ENCODE results near the gene PRDX1. TPM values are rescaled to one million over a fixed set of nuclear protein-coding genes. Genes with fewer than 3 reads are reported as not detected.

PRDX1 gene
- total and polyA plus RNA-seq, 2 of the 13 experiments (the other 11 are each of a cell fraction or from before 2014, with no cell fraction given): 761 to 1,898 TPM

DNA sequence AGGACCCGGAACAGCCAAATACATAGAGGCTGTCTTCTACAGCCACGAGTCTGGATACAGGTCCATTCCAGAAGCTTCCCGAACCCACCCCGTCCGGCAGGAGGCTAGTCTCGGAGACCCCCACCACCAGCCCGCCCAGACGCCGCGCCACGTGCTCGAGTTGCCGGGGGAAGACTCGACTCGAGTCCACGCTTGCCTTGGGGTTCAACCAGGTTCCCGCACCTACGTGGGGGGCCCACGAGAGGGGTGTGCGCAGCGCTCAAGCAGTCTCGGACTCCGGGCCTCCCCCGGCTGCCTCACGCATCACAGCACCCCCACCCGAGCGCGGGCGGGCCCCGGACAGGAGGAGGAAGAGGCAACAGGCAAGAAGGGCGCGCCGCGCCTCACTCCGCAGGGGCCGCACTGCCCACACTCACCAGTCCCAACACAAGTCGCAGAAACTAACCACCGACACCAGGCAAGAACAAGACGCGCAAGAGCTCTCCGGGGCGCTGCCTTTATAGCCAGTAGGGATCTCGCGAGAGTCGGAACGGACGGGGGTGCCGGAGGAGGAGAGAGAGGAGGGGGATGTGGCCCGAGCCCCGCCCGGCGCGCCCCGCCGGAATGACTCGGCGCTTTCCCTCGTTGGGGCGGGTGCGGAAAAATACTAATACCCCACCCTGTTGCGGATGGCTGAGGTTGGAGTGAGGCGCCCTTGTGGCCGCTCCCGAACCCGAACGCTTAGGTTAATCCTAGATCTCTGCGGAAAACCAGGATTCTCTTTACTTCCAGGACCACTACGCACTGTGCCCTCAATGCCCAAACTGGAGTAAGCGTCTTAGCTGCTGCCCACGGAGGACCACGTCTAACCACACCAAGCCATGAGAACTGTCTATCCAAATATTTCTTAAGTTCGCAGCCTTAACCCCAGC lies at the start of gene PRDX1 (continued):
- TF ChIP-seq, protein P1, sequence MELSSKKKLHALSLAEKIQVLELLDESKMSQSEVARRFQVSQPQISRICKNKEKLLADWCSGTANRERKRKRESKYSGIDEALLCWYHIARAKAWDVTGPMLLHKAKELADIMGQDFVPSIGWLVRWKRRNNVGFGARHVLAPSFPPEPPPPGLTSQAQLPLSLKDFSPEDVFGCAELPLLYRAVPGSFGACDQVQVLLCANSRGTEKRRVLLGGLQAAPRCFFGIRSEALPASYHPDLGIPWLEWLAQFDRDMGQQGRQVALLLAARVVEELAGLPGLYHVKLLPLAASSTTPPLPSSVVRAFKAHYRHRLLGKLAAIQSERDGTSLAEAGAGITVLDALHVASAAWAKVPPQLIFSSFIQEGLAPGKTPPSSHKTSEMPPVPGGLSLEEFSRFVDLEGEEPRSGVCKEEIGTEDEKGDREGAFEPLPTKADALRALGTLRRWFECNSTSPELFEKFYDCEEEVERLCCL (CRISPR knock-in tag; IDR thresholded peaks at IDR 0.05; ENCODE audit: borderline replicate concordance): 0 out of 2 replicates have a peak, but pooled peaks have one; percentile 26
- TF ChIP-seq ZNF275 (CRISPR knock-in tag; IDR thresholded peaks at IDR 0.05; ENCODE audit: borderline replicate concordance) (peak; percentile 96), NRL (CRISPR knock-in tag; IDR thresholded peaks at IDR 0.05; ENCODE audit: borderline replicate concordance) (peak; percentile 96), NFE2L1 (CRISPR knock-in tag; IDR thresholded peaks at IDR 0.05; ENCODE audit: borderline replicate concordance) (peak; percentile 99), ZFP1 (CRISPR knock-in tag; IDR thresholded peaks at IDR 0.05) (peak; percentile 65; the same call in 1 of the 2 replicates), SPEN (CRISPR knock-in tag; IDR thresholded peaks at IDR 0.05; ENCODE audit: low read depth) (peak; percentile 55; the same call in 1 of the 2 replicates), ZSCAN5A (CRISPR knock-in tag; IDR thresholded peaks at IDR 0.05; ENCODE audit: borderline replicate concordance) (peak; percentile 98), AKAP8 (CRISPR knock-in tag; IDR thresholded peaks at IDR 0.05) (no peak), ZSCAN21 (CRISPR knock-in tag; IDR thresholded peaks at IDR 0.05; ENCODE audit: borderline replicate concordance) (peak; percentile 76), SP2 (CRISPR knock-in tag; IDR thresholded peaks at IDR 0.05) (no peak), REPIN1 (CRISPR knock-in tag; IDR thresholded peaks at IDR 0.05; ENCODE audit: borderline replicate concordance, low read depth) (peak; percentile 97), FOXM1 (CRISPR knock-in tag; IDR thresholded peaks at IDR 0.05) (peak; percentile 78; the same call in 1 of the 2 replicates), ATM (IDR thresholded peaks at IDR 0.05; ENCODE audit: borderline replicate concordance) (no peak), GABPA (IDR thresholded peaks at IDR 0.05; ENCODE audit: low read depth, low read length) (no peak), GABPA (CRISPR knock-in tag; IDR thresholded peaks at IDR 0.05; ENCODE audit: low read depth) (peak; percentile 62), SRSF1 (optimal IDR thresholded peaks at IDR 0.05; ENCODE audit: low read depth, low read length) (no peak), ZNF383 (CRISPR knock-in tag; IDR thresholded peaks at IDR 0.05; ENCODE audit: borderline replicate concordance) (0 out of 2 replicates have a peak, but pooled peaks have one; percentile 86), ZNF883 (CRISPR knock-in tag; IDR thresholded peaks at IDR 0.05; ENCODE audit: not compliant biosample characterization) (peak; percentile 80)
- TF ChIP-seq, protein P2, sequence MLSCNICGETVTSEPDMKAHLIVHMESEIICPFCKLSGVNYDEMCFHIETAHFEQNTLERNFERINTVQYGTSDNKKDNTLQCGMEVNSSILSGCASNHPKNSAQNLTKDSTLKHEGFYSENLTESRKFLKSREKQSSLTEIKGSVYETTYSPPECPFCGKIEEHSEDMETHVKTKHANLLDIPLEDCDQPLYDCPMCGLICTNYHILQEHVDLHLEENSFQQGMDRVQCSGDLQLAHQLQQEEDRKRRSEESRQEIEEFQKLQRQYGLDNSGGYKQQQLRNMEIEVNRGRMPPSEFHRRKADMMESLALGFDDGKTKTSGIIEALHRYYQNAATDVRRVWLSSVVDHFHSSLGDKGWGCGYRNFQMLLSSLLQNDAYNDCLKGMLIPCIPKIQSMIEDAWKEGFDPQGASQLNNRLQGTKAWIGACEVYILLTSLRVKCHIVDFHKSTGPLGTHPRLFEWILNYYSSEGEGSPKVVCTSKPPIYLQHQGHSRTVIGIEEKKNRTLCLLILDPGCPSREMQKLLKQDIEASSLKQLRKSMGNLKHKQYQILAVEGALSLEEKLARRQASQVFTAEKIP (CRISPR knock-in tag; IDR thresholded peaks at IDR 0.05; ENCODE audit: borderline replicate concordance): no peak
- TF ChIP-seq, protein P3, sequence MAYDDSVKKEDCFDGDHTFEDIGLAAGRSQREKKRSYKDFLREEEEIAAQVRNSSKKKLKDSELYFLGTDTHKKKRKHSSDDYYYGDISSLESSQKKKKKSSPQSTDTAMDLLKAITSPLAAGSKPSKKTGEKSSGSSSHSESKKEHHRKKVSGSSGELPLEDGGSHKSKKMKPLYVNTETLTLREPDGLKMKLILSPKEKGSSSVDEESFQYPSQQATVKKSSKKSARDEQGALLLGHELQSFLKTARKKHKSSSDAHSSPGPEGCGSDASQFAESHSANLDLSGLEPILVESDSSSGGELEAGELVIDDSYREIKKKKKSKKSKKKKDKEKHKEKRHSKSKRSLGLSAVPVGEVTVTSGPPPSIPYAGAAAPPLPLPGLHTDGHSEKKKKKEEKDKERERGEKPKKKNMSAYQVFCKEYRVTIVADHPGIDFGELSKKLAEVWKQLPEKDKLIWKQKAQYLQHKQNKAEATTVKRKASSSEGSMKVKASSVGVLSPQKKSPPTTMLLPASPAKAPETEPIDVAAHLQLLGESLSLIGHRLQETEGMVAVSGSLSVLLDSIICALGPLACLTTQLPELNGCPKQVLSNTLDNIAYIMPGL (CRISPR knock-in tag; IDR thresholded peaks at IDR 0.05; ENCODE audit: borderline replicate concordance in 1 of 2, low read depth in 1 of 2): peak; percentile 95

Data from HepG2 (cell line).